ENCODE measurements around the gene RORC.
"Not testable (repeated sequence)": the region's sequence is repeated elsewhere in the genome, so short reads cannot be mapped to it uniquely, and the experiment has no call there.

The RORC gene

DNA sequence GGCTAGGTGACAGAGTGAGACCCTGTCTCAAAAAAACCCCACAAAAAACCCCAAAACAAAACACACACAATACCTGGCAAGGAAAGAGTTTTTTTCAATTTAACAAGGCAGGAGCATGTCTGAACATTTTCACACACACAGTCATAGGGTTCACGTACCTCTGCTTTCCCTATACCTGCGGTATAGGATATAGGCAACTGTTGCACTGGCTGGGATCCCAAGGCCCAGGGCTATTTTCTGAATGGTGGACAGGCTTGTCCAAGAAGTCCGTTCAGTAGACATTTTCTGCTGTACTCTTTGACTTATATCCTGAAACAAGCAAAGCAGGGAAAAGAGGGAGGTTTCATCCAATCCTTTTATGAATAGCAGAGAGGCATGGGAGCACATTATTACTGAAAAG lies 48.9 kb downstream of the RORC start:
- Histone ChIP-seq H3K9me3 (ENCODE audit: low read length) (peaks cover 3% of the 10 kb centered on the region), H3K4me3 (ENCODE audit: low read length) (no peak overlapping the region), H3K4me1 (ENCODE audit: insufficient read depth, low read length) (no peaks in the 10 kb centered on the region), H3K36me3 (ENCODE audit: insufficient read depth, low read length) (peaks cover 32% of the 10 kb centered on the region), H3K27me3 (ENCODE audit: insufficient read depth, low read length) (no peaks in the 10 kb centered on the region), H2AFZ (ENCODE audit: low read depth, low read length) (no peak overlapping the region)

DNA sequence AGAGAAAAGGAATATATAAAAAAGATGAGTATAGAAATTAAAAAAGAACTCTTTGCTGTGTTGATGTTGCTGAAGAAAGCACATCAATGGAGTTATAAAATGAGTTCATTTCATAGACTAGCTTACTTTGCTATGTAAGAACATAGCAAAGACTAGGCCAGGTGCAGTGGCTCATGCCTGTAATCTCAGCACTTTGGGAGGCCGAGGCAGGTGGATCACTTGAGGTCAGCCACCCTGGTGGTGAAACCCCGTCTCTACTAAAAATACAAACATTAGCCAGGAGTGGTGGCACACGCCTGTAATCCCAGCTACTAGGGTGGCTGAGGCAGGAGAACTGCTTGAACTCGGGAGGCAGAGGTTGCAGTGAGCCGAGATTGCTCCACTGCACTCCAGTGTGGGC lies 49.6 kb downstream of the RORC start:
- not testable (repeated sequence) for H3K9me3 ChIP-seq (ENCODE audit: low read length); H3K27me3 ChIP-seq (ENCODE audit: insufficient read depth, low read length); H2AFZ ChIP-seq (ENCODE audit: low read depth, low read length); H3K4me1 ChIP-seq (ENCODE audit: insufficient read depth, low read length); H3K4me3 ChIP-seq (ENCODE audit: low read length)
- H3K36me3 ChIP-seq (ENCODE audit: insufficient read depth, low read length), result peaks cover 37% of the 10 kb centered on the region

DNA sequence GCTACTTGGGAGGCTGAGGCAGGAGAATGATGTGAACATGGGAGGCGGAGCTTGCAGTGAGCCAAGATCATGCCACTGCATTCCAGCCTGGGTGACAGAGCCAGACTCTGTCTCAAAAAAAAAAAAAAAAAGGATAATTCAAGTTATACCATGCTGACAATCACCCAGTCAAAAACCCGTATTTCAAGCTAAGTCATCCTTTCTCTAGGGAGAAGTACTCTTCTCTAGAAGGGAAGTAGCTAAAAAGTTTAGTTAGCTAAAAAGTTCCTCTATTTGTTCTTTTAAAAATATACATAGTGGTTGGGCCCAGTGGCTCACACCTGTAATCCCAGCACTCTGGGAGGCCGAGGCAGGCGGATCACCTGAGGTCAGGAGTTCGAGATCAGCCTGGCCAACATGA lies 50.9 kb downstream of the RORC start:
- not testable (repeated sequence) for H3K9me3 ChIP-seq (ENCODE audit: low read length); H2AFZ ChIP-seq (ENCODE audit: low read depth, low read length); H3K27me3 ChIP-seq (ENCODE audit: insufficient read depth, low read length); H3K4me3 ChIP-seq (ENCODE audit: low read length); H3K4me1 ChIP-seq (ENCODE audit: insufficient read depth, low read length)
- H3K36me3 ChIP-seq (ENCODE audit: insufficient read depth, low read length), result peaks cover 48% of the 10 kb centered on the region

DNA sequence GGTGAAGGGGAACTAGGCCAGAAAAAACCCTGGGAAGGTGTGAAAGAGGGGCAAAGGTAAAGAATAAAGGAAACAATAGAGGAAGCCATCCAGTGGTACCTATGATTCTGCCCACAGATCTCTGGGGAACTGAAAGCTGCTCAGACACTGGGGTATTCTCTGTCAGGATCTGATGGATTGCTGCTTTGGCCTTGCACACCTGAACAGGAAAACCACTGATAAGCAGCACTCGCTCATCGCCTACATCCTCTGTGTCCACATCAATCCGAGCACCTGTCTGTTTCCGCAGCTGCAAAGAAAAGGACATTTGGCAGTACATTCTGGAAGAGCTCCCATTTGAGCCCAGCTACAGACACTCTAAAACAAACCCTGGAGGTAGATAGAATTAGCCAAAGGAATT lies 51.8 kb downstream of the RORC start:
- no peaks in the 10 kb centered on the region for H3K27me3 ChIP-seq (ENCODE audit: insufficient read depth, low read length)
- no peak overlapping the region for H3K4me3 ChIP-seq (ENCODE audit: low read length)
- peaks cover 57% of the 10 kb centered on the region for H3K36me3 ChIP-seq (ENCODE audit: insufficient read depth, low read length)
- peaks cover 3% of the 10 kb centered on the region for H3K9me3 ChIP-seq (ENCODE audit: low read length)
- H3K4me1 ChIP-seq (ENCODE audit: insufficient read depth, low read length), result no peaks in the 10 kb centered on the region
- H2AFZ ChIP-seq (ENCODE audit: low read depth, low read length), result no peak overlapping the region

DNA sequence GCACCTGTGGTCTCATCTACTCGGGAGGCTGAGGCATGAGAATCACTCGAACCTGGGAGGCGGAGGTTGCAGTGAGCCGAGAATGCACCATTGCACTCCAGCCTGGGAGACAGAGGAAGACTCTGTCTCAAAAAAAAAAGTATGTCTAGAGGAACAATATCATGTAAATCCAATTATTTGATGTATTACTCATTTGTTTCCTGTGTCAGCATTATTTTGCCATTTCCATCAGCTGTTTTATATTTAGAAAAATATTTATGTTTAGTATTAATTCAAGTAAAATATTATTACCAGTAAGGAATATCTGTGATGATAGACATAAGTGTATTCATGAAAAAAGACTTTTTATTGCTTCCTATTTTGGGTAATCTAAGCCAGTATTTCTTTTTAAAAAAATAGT lies 54.3 kb downstream of the RORC start:
- H3K4me3 ChIP-seq (ENCODE audit: low read length), result no peak overlapping the region
- peaks cover 70% of the 10 kb centered on the region for H3K36me3 ChIP-seq (ENCODE audit: insufficient read depth, low read length)
- H3K4me1 ChIP-seq (ENCODE audit: insufficient read depth, low read length), result no peaks in the 10 kb centered on the region
- H3K27me3 ChIP-seq (ENCODE audit: insufficient read depth, low read length), result no peaks in the 10 kb centered on the region
- H3K9me3 ChIP-seq (ENCODE audit: low read length), result peaks cover 3% of the 10 kb centered on the region
- no peak overlapping the region for H2AFZ ChIP-seq (ENCODE audit: low read depth, low read length)

DNA sequence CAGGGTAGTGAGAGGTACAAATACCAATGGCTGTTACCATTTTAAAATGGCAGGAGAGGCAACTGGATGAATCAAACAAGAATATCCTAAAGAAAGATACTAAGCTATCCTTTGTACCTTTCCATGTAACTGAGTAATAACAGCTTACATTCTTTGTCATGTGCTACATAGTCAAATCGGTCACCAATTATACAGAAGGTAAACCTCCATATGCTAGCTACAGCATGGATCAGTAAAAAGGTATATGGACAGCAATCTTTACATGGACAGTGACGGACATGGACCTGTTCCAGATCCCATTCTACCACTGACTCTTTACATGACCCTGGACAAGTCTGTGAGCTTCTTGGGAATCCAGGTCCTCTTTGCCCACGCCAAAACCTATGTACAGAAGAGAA lies 54.9 kb downstream of the RORC start:
- Histone ChIP-seq H3K27me3 (ENCODE audit: insufficient read depth, low read length) (no peaks in the 10 kb centered on the region), H3K9me3 (ENCODE audit: low read length) (peaks cover 3% of the 10 kb centered on the region), H3K36me3 (ENCODE audit: insufficient read depth, low read length) (peaks cover 68% of the 10 kb centered on the region), H3K4me3 (ENCODE audit: low read length) (no peak overlapping the region), H3K4me1 (ENCODE audit: insufficient read depth, low read length) (no peaks in the 10 kb centered on the region), H2AFZ (ENCODE audit: low read depth, low read length) (no peak overlapping the region)

DNA sequence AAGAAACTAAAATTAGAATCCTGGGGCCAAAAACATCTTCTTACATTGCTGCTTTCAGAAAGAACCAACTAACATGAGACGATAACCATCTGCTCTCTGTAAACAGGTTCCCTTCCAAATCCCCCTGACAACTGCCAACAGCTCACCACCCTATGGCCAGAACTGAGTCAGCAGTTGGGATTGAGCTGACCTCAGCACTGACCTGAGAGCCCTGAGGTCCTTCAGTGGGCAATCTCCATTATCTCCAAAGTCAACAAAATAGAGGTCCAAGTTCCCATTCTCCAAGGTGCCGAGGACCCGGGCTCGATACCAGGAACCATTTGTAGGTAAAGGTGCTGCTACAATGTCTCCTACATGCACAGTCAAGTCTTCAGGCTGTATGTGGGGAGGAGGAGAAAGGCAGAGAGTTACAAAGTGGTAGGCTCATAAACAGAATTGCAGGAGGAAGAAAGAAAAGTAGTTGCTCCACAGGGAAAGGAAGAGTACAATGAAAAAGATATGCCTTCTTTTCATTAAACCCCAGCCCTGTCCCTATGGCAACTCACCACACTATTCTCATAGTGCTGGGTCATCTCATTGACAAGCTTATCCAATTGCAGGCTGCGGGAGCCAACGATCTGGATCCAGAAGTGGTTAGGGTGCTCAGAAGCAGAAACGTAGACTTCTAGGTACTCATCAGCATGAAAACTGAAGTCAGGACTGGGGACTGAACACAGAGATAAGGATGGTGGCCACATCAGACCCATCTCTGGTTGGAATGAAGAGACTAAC lies 55.5 kb downstream of the RORC start:
- peaks cover 63% of the 10 kb centered on the region for H3K36me3 ChIP-seq (ENCODE audit: insufficient read depth, low read length)
- H2AFZ ChIP-seq (ENCODE audit: low read depth, low read length), result no peak overlapping the region
- no peaks in the 10 kb centered on the region for H3K9me3 ChIP-seq (ENCODE audit: low read length)
- H3K4me3 ChIP-seq (ENCODE audit: low read length), result no peak overlapping the region
- H3K27me3 ChIP-seq (ENCODE audit: insufficient read depth, low read length), result no peaks in the 10 kb centered on the region
- H3K4me1 ChIP-seq (ENCODE audit: insufficient read depth, low read length), result no peaks in the 10 kb centered on the region

DNA sequence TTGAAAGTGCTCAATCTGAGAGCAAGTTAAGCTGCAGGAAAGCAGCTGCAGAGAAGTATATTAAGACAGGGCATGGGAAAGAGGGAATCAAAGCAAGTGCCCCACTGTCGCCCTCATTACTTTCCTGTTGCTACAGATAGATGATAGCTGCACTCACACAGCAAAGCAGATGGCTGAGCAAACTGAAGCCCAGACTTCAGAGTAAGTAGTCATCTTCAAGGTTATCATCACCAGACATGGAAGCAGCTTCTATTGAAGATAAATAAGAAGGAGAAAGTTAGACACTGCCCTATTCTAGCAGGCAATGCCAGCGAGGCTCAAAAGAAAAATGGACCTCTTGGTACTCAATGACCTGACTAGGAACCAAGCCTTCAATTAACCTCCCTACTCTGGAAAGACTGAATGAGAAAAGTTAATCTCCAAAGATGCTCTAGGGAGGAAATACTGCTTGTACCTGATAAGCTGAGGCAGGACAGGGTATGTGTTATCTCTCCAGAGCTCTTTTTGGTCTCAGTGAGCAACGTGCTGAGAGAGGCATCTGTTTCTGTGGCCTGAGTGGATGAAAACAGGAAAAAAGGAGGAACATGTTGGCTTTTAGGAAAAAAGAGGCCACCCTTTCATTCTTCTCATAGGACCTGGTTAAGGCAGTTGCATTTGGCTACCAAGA lies 57.2 kb downstream of the RORC start:
- Histone ChIP-seq H3K36me3 (ENCODE audit: insufficient read depth, low read length) (peaks cover 53% of the 10 kb centered on the region), H3K9me3 (ENCODE audit: low read length) (no peaks in the 10 kb centered on the region), H3K4me1 (ENCODE audit: insufficient read depth, low read length) (no peaks in the 10 kb centered on the region), H3K4me3 (ENCODE audit: low read length) (no peak overlapping the region), H3K27me3 (ENCODE audit: insufficient read depth, low read length) (no peaks in the 10 kb centered on the region), H2AFZ (ENCODE audit: low read depth, low read length) (no peak overlapping the region)

DNA sequence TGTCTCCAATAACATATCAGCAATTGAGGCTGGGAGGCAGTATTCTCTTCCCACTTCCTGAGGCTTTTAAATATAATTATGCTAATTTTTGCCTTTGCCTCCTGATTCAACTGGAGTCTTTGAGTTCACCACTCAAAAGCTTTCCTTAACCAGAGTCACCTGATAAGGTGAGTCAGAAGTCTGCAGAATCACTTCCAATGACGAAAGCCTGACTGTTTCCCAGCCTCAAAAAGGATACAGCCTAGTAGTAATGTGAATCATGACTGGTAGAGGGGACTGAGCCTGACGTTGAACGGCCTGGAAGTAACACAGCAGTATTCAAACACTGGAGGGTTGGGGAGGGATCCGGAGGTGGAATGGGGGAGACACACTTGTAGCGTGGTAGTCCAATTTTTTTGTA lies 57.9 kb downstream of the RORC start:
- H3K4me3 ChIP-seq (ENCODE audit: low read length), result no peak overlapping the region
- no peaks in the 10 kb centered on the region for H3K9me3 ChIP-seq (ENCODE audit: low read length)
- no peak overlapping the region for H2AFZ ChIP-seq (ENCODE audit: low read depth, low read length)
- no peaks in the 10 kb centered on the region for H3K4me1 ChIP-seq (ENCODE audit: insufficient read depth, low read length)
- H3K27me3 ChIP-seq (ENCODE audit: insufficient read depth, low read length), result no peaks in the 10 kb centered on the region
- peaks cover 46% of the 10 kb centered on the region for H3K36me3 ChIP-seq (ENCODE audit: insufficient read depth, low read length)

DNA sequence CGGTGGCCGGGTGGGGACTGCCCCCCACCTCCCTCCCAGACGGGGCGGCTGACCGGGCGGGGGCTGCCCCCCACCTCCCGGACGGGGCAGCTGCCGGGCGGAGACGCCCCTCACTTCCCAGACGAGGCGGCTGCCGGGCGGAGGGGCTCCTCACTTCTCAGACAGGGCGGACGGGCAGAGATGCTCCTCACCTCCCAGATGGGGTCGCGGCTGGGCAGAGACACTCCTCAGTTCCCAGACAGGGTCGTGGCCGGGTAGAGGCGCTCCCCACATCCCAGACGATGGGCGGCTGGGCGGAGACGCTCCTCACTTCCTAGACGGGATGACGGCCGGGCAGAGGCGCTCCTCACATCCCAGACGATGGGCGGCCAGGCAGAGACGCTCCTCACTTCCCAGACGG lies 62.3 kb downstream of the RORC start:
- H3K4me3 ChIP-seq (ENCODE audit: low read length); H3K27me3 ChIP-seq (ENCODE audit: insufficient read depth, low read length); H3K4me1 ChIP-seq (ENCODE audit: insufficient read depth, low read length); H2AFZ ChIP-seq (ENCODE audit: low read depth, low read length); H3K9me3 ChIP-seq (ENCODE audit: low read length); H3K36me3 ChIP-seq (ENCODE audit: insufficient read depth, low read length): not testable (repeated sequence)

DNA sequence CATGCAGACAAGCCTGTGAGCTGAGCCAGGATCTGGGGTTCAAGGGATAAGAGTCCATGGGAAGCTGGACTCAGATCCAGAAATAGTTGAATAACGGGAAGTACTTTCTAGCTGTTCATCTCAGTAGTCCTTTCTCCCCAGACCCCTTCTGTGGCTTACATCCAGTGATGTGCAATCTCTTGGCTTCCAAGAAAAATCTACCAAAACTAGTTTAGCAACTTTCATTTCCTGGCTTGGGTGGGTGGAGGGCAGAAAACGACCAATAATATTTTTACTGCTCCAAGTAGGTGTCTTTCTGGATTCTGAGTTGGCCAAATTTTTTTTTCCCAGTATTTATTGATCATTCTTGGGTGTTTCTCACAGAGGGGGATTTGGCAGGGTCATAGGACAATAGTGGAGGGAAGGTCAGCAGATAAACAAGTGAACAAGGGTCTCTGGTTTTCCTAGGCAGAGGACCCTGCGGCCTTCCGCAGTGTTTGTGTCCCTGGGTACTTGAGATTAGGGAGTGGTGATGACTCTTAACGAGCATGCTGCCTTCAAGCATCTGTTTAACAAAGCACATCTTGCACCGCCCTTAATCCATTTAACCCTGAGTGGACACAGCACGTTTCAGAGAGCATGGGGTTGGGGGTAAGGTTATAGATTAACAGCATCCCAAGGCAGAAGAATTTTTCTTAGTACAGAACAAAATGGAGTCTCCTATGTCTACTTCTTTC lies 63.1 kb downstream of the RORC start:
- not testable (repeated sequence) for H3K36me3 ChIP-seq (ENCODE audit: insufficient read depth, low read length); H2AFZ ChIP-seq (ENCODE audit: low read depth, low read length); H3K4me1 ChIP-seq (ENCODE audit: insufficient read depth, low read length); H3K9me3 ChIP-seq (ENCODE audit: low read length); H3K27me3 ChIP-seq (ENCODE audit: insufficient read depth, low read length); H3K4me3 ChIP-seq (ENCODE audit: low read length)

DNA sequence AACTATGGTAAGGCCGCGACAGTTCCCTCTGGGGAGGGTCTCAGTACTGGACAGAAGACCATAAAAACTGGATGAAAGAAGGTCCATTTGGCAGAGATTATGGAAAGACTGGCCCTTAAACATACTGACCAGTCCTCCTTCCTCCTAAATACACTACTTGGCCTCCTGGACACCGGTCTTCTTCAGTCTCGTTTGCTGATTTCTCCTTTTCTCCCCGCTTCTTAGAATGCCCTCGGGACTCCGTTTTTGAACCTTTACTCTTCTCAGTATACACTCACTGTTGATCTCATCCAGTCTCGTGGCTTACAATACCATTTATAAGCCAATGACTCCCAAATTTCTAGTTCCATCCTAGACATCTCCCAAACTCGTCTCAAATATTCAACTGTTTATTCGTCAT lies 67.6 kb downstream of the RORC start:
- no peaks in the 10 kb centered on the region for H3K27me3 ChIP-seq (ENCODE audit: insufficient read depth, low read length)
- H2AFZ ChIP-seq (ENCODE audit: low read depth, low read length), result peak overlapping the region; percentile 97
- H3K36me3 ChIP-seq (ENCODE audit: insufficient read depth, low read length), result peaks cover 28% of the 10 kb centered on the region
- H3K4me3 ChIP-seq (ENCODE audit: low read length), result peak overlapping the region; percentile 95
- H3K9me3 ChIP-seq (ENCODE audit: low read length), result no peaks in the 10 kb centered on the region
- H3K4me1 ChIP-seq (ENCODE audit: insufficient read depth, low read length), result peaks cover 16% of the 10 kb centered on the region

Data from neuron (in vitro differentiated cells).